K562 (cell line): Measurements from ENCODE around the gene DNAJB2. TPM values are rescaled to one million over a fixed set of nuclear protein-coding genes. Genes with fewer than 3 reads are reported as not detected.

Experiments
- ATAC-seq: fragments of 200-7000 bp; cut with Tn5 transposase; 3 replicates; pipeline ENCODE4 v1.9.1; 2020; ENCODE audit warnings: moderate library complexity
- BruUV-seq: library from RNA; stranded (reverse); fragments of 400-500 nt; replicated peaks from 2 replicates; lab custom pipeline; 2021; lab: Mats Ljungman, UMichigan
- CTCF ChIA-PET: fragments of 300-600 bp; formaldehyde crosslinking; extraction: SDS; loops from one replicate; lab custom pipeline; 2021; ENCODE audit warnings: low intra/inter-chr PET ratio; lab: Yijun Ruan, JAX
- POLR2A ChIA-PET: fragments of 300-600, 350-650 bp; sonication (Branson Sonifier 250); formaldehyde crosslinking; extraction: SDS; loops from one replicate; lab custom pipeline; 2021; ENCODE audit warnings: antibody characterized with exemption, inconsistent platforms; lab: Yijun Ruan, JAX
- DNase-seq, 4 experiments: peaks; one replicate each; pipeline versions ENCODE4 v3.0.0 to v3.0.0-alpha.2; 2011 to 2018; ENCODE audit warnings: low spot score in 3 of 4, mixed read lengths in 3 of 4; ENCODE audit errors: extremely low read depth in 1 of 4
- FAIRE-seq: peaks from 2 replicates; lab custom pipeline; 2011; peaks lifted over from hg19 to GRCh38; lab: Jason Lieb, UNC
- H2AFZ ChIP-seq: 2 replicates; pipeline ENCODE4 v1.6.0; 2011; ENCODE audit warnings: low read depth, low read length, control low read depth, inconsistent platforms
- H3K27ac ChIP-seq: fragments of 200-600 bp; 3 replicates; pipeline ENCODE4 v1.8.0; 2011; ENCODE audit warnings: low read depth, mild to moderate bottlenecking, control low read depth, inconsistent platforms, low read length, moderate library complexity, mixed read lengths; ENCODE audit errors: extremely low read depth
- H3K27me3 ChIP-seq, 2 experiments: fragments of 300-600 bp in 1 of 2; 2 replicates in 1 of 2; 3 replicates in 1 of 2; pipeline versions ENCODE4 v1.6.0 to v1.8.0; 2011; ENCODE audit warnings: inconsistent platforms in 2 of 2, low read length in 2 of 2, mild to moderate bottlenecking in 1 of 2, mixed read lengths in 1 of 2, moderate library complexity in 1 of 2; ENCODE audit not compliant: control insufficient read depth in 2 of 2, insufficient read depth in 2 of 2
- H3K36me3 ChIP-seq: fragments of 300-600 bp; 3 replicates; pipeline ENCODE4 v1.8.0; 2011; ENCODE audit warnings: mild to moderate bottlenecking, low read length, inconsistent platforms; ENCODE audit not compliant: control insufficient read depth, insufficient read depth
- H3K4me1 ChIP-seq, 2 experiments: fragments of 200-600 bp in 1 of 2; replicated peaks in 1 of 2; 2 replicates in 1 of 2; 3 replicates in 1 of 2; pipeline versions ENCODE4 v1.5.1 to v1.8.0; 2011; ENCODE audit warnings: inconsistent platforms in 2 of 2, low read length in 2 of 2, mild to moderate bottlenecking in 1 of 2, mixed read lengths in 1 of 2, moderate library complexity in 1 of 2; ENCODE audit not compliant: control insufficient read depth in 2 of 2, insufficient read depth in 2 of 2
- H3K4me2 ChIP-seq: 2 replicates; pipeline ENCODE4 v1.6.1; 2011; ENCODE audit warnings: low read length, control low read depth, inconsistent platforms, mixed read lengths; ENCODE audit not compliant: insufficient read depth
- H3K4me3 ChIP-seq: fragments of 200-600 bp; sonication (generic), shearing (Covaris generic); 2 replicates; pipeline ENCODE4 v1.5.1; 2016; ENCODE audit warnings: control low read depth, inconsistent platforms
- H3K79me2 ChIP-seq: fragments of 200-600 bp; 3 replicates; pipeline ENCODE4 v1.8.0; 2011; ENCODE audit warnings: low read length, inconsistent platforms; ENCODE audit not compliant: control insufficient read depth, insufficient read depth
- H3K9ac ChIP-seq, 2 experiments: 2 replicates each; pipeline versions ENCODE4 v1.6.0 to v1.6.1; 2011; ENCODE audit warnings: low read depth in 2 of 2, low read length in 2 of 2, control low read depth in 1 of 2, inconsistent platforms in 1 of 2, mild to moderate bottlenecking in 1 of 2, mixed read lengths in 1 of 2; ENCODE audit not compliant: insufficient read depth in 1 of 2
- H3K9me1 ChIP-seq: one replicate; pipeline ENCODE4 v1.6.0; 2011; ENCODE audit warnings: inconsistent platforms, mild to moderate bottlenecking, low read length, moderate library complexity; ENCODE audit not compliant: control insufficient read depth, insufficient read depth
- H3K9me3 ChIP-seq: replicated peaks from 2 replicates; pipeline ENCODE4 v1.5.1; 2011; ENCODE audit warnings: low read depth, low read length, inconsistent platforms; ENCODE audit not compliant: control insufficient read depth, insufficient read depth
- H4K20me1 ChIP-seq: replicated peaks from 2 replicates; pipeline ENCODE4 v1.6.1; 2011; ENCODE audit warnings: low read length, inconsistent platforms, mixed read lengths; ENCODE audit not compliant: control insufficient read depth, insufficient read depth
- ATF7 ChIP-seq: fragments of 450-650 bp; IDR thresholded peaks from 2 replicates; pipeline ENCODE4 v1.7.1; 2014; ENCODE audit warnings: mild to moderate bottlenecking, moderate library complexity
- CCAR2 ChIP-seq: fragments of 200-400 bp; formaldehyde crosslinking; IDR thresholded peaks from 2 replicates; pipeline ENCODE4 v1.6.1; 2017; ENCODE audit warnings: mild to moderate bottlenecking, low read depth, low read length
- KDM5B ChIP-seq: fragments of 200-600 bp; sonication (generic); IDR thresholded peaks from 2 replicates; pipeline ENCODE4 v1.6.1; 2012; ENCODE audit warnings: low read depth, mild to moderate bottlenecking, moderate library complexity, low read length, control low read depth, inconsistent platforms; ENCODE audit not compliant: insufficient replicate concordance
- KLF13 ChIP-seq: fragments of 450-650 bp; IDR thresholded peaks from 2 replicates; pipeline ENCODE4 v1.6.1; 2016; ENCODE audit warnings: missing genetic modification characterization, low read depth, mild to moderate bottlenecking, missing compliant biosample characterization, moderate library complexity, borderline replicate concordance
- PHB2 ChIP-seq: fragments of 450-650 bp; IDR thresholded peaks from 2 replicates; pipeline ENCODE4 v1.6.1; 2017; ENCODE audit warnings: low read depth
- RBM25 ChIP-seq: fragments of 200-400 bp; formaldehyde crosslinking; IDR thresholded peaks from 2 replicates; pipeline ENCODE4 v1.6.1; 2018; ENCODE audit warnings: low read length, low read depth, moderate library complexity; ENCODE audit not compliant: severe bottlenecking
- SIN3A ChIP-seq, 2 experiments: fragments of 150-350 bp in 1 of 2; IDR thresholded peaks; 2 replicates each; pipeline ENCODE4 v1.6.1; 2011 to 2016; ENCODE audit warnings: borderline replicate concordance in 2 of 2, low read depth in 2 of 2, low read length in 2 of 2, mild to moderate bottlenecking in 2 of 2, moderate library complexity in 2 of 2; ENCODE audit not compliant: control insufficient read depth in 1 of 2
- SMC3 ChIP-seq: conservative IDR thresholded peaks from 2 replicates; pipeline ENCODE4 v1.6.1; 2011; ENCODE audit warnings: low read depth, low read length, improper control_type of control experiment; ENCODE audit not compliant: insufficient read depth
- SRSF1 ChIP-seq: fragments of 200-400 bp; formaldehyde crosslinking; IDR thresholded peaks from 2 replicates; pipeline ENCODE4 v1.6.1; 2017; ENCODE audit warnings: mild to moderate bottlenecking, low read depth, low read length, moderate library complexity
- ZNF431 ChIP-seq: sonication (generic); formaldehyde crosslinking; IDR thresholded peaks from 2 replicates; pipeline ENCODE4 v1.8.0; 2022; ENCODE audit warnings: mild to moderate bottlenecking, missing genetic modification reagents
- ZNF511 ChIP-seq: sonication (generic); formaldehyde crosslinking; IDR thresholded peaks from 2 replicates; pipeline ENCODE4 v1.8.0; 2022; ENCODE audit warnings: mild to moderate bottlenecking, missing genetic modification reagents
- WGBS: fragments of 100-300 bp; shearing (Covaris generic); methylation state at CpG from one replicate; pipeline ENCODE4 v1.1.6; 2016; ENCODE audit warnings: low coverage, mixed read lengths; ENCODE audit not compliant: insufficient coverage; ENCODE audit errors: missing lambda C conversion rate; 5-methylcytosine and 5-hydroxymethylcytosine counted together
- in situ Hi-C: fragments of 300-500 bp; cut with MboI; formaldehyde crosslinking; loops from 4 replicates; pipeline ENCODE4 v1.15.0; 2018; ENCODE audit warnings: inconsistent platforms, mixed read lengths
- intact Hi-C: fragments of 100-400 bp; cut with micrococcal nuclease; formaldehyde crosslinking; loops from 2 replicates; pipeline ENCODE4 v1.14.2; 2022
- polyA plus RNA-seq, 8 experiments: library from polyadenylated mRNA; depleted of rRNA in 4 of 8; stranded (reverse) in 5 of 8; unstranded in 3 of 8; fragments of >200 nt; fragmentation: Nextera tagmentation in 2 of 8; fragmentation: Illumina TruSeq in 1 of 8; extraction: Ambion mirVana in 2 of 8; extraction: Trizol in 1 of 8; gene quantifications; 2 replicates each; pipeline versions ENCODE4 v1.2.1 to v1.2.3, GENCODE V29; 2011 to 2014; ENCODE audit warnings: inconsistent platforms in 1 of 8, missing spikeins in 1 of 8
- total RNA-seq, 7 experiments: library from RNA; depleted of rRNA in 6 of 7; stranded (reverse); fragments of >200 nt in 6 of 7; fragmentation: Illumina TruSeq in 2 of 7; extraction: Trizol in 2 of 7; gene quantifications; 2 replicates each; pipeline versions ENCODE4 v1.2.1 to v1.2.3, GENCODE V29; 2011 to 2021; ENCODE audit warnings: low replicate concordance in 1 of 7
- TF ChIP-seq, protein P1 (sequence below): fragments of 250-450 bp; sonication (Bioruptor Pico); IDR thresholded peaks from 2 replicates; pipeline ENCODE4 v1.8.0; 2022; ENCODE audit warnings: moderate library complexity, mild to moderate bottlenecking, inconsistent platforms

The DNAJB2 gene
- total and polyA plus RNA-seq, 9 of the 15 experiments (the other 6 are each of a cell fraction or from before 2014, with no cell fraction given) = 0.08 to 3.0 (median 2.2) TPM; not detected in 1

GRCh38 chr2:219294356-219295351, 15.5 kb downstream of the DNAJB2 start:
- peak overlapping the region; percentile 76 for H3K27ac ChIP-seq
- TF ChIP-seq, protein P1, sequence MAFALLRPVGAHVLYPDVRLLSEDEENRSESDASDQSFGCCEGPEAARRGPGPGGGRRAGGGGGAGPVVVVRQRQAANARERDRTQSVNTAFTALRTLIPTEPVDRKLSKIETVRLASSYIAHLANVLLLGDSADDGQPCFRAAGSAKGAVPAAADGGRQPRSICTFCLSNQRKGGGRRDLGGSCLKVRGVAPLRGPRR = no peak
- TF ChIP-seq SIN3A (IDR thresholded peaks at IDR 0.05; ENCODE audit: borderline replicate concordance in 2 of 2, control insufficient read depth in 1 of 2, low read depth in 2 of 2, low read length in 2 of 2) (peak in 1 of 2 experiments; percentile 69; a peak in 1 of 4 replicates), KDM5B (peak; percentile 45), PHB2 (peak; percentile 35; the same call in 1 of the 2 replicates), CCAR2 (no peak), SMC3 (peak; percentile 80), KLF13 (tag) (peak; percentile 83), ATF7 (peak; percentile 76; the same call in 1 of the 2 replicates), ZNF511 (CRISPR knock-in tag) (peak; percentile 59; the same call in 1 of the 2 replicates), SRSF1 (no peak), ZNF431 (CRISPR knock-in tag) (0 out of 2 replicates have a peak, but pooled peaks have one; percentile 27), RBM25 (peak; percentile 25)

More at GRCh38 chr2:219294356-219295351, 15.5 kb downstream of the DNAJB2 start:
- 8% methylated on average over 23 of the region's 67 CpGs for WGBS
- ChIA-PET POLR2A (interaction anchor here (0.5 to 1.5 kb wide), 12 partner anchors 9 to 223 kb away, joined by 3 to 6 read pairs (median 4); partner anchors contain the start of genes CNPPD1, PTPRN, TUBA4B and ZFAND2B), CTCF (interaction anchor here (0.6 to 4.2 kb wide), 8 partner anchors 16 to 385 kb away, joined by 3 to 28 read pairs (median 5); partner anchors contain the start of genes DNAJB2, NHEJ1 and TUBA4A)
- peaks cover 22 to 57% of the 10 kb centered on the region in 2 experiments; a peak in 4 of 5 replicates for H3K4me1 ChIP-seq
- no peaks in the 10 kb centered on the region for H3K9me1 ChIP-seq
- ATAC-seq = peak; percentile 89
- intact Hi-C loops (loop anchor here (1.0 to 5.0 kb wide), 3 partner anchors 15 to 67 kb away; partner anchors contain the start of genes ANKZF1, ATG9A and DNAJB2), in situ Hi-C loops (loop anchor here (5.0 kb wide), 1 partner anchor 122 kb away; the partner anchor contains the start of gene SLC23A3)
- no peaks in the 10 kb centered on the region for H3K79me2 ChIP-seq
- peaks cover 0 to 4% of the 10 kb centered on the region in 2 experiments; a peak in 2 of 5 replicates for H3K27me3 ChIP-seq
- FAIRE-seq = peak; percentile 35
- H3K9me3 ChIP-seq = no peaks in the 10 kb centered on the region
- H2AFZ ChIP-seq = peak overlapping the region; percentile 94
- peak overlapping the region; percentile 76 for H3K4me2 ChIP-seq
- H3K36me3 ChIP-seq = no peaks in the 10 kb centered on the region
- DNase-seq = peak; percentile 89 to 93 (median 92)
- no TSS peak for BruUV-seq
- H4K20me1 ChIP-seq = no peaks in the 10 kb centered on the region
- peak overlapping the region; percentile 74 to 91 for H3K9ac ChIP-seq
- H3K4me3 ChIP-seq = peak overlapping the region; percentile 36
